ENCODE data around the gene SLC1A2.

DNA sequence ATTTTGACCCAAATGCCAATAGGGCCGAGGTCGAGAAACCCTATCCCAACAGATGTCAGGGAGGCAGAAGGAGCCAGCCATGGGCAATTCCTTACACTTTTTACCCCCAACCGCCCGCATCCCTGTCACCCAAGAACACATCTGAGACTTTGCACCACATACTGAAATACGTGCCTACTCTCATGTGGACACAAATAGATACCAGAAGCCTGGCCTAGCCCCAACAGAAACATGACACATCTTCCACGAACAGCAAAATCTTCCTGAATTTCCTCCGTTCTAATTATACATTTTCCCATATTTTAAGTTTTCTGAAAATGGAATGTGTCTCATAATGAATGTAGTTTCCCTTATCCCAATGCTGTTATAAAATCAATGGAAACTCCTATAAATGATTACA, 64.7 kb downstream of the SLC1A2 start:
- TF ChIP-seq, protein P1, sequence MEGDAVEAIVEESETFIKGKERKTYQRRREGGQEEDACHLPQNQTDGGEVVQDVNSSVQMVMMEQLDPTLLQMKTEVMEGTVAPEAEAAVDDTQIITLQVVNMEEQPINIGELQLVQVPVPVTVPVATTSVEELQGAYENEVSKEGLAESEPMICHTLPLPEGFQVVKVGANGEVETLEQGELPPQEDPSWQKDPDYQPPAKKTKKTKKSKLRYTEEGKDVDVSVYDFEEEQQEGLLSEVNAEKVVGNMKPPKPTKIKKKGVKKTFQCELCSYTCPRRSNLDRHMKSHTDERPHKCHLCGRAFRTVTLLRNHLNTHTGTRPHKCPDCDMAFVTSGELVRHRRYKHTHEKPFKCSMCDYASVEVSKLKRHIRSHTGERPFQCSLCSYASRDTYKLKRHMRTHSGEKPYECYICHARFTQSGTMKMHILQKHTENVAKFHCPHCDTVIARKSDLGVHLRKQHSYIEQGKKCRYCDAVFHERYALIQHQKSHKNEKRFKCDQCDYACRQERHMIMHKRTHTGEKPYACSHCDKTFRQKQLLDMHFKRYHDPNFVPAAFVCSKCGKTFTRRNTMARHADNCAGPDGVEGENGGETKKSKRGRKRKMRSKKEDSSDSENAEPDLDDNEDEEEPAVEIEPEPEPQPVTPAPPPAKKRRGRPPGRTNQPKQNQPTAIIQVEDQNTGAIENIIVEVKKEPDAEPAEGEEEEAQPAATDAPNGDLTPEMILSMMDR (IDR thresholded peaks at IDR 0.05; ENCODE audit: extremely low read depth in 1 of 2, insufficient read depth in 1 of 2, low read depth in 1 of 2, low read length in 2 of 2): no peak
- TF ChIP-seq, protein P2, sequence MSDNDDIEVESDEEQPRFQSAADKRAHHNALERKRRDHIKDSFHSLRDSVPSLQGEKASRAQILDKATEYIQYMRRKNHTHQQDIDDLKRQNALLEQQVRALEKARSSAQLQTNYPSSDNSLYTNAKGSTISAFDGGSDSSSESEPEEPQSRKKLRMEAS (IDR thresholded peaks at IDR 0.05; ENCODE audit: insufficient read depth, insufficient read length): no peak
- TF ChIP-seq POLR2A (IDR thresholded peaks at IDR 0.05; ENCODE audit: low read depth, low read length) (no peak), EZH2 (IDR thresholded peaks at IDR 0.05; ENCODE audit: borderline replicate concordance, low read depth, low read length, severe bottlenecking) (no peak), POLR2AphosphoS5 (IDR thresholded peaks at IDR 0.05; ENCODE audit: insufficient read depth, low read depth, low read length) (no peak)

All from endothelial cell of umbilical vein (primary cell).